GM12878 (cell line): Measurements from ENCODE around the gene XRCC4. TPM values are rescaled to one million over a fixed set of nuclear protein-coding genes. Genes with fewer than 3 reads are reported as not detected.

Experiments
- ATAC-seq: fragments of 200-7000 bp; cut with Tn5 transposase; 3 replicates; pipeline ENCODE4 v1.9.1; 2020; ENCODE audit warnings: mild to moderate bottlenecking, moderate library complexity
- BruUV-seq: library from RNA; stranded (reverse); fragments of 400-500 nt; replicated peaks from 2 replicates; lab custom pipeline; 2021; lab: Mats Ljungman, UMichigan
- CTCF ChIA-PET: fragments of 300-600 bp; sonication (Branson Sonifier 250); formaldehyde crosslinking; extraction: SDS; loops from one replicate; lab custom pipeline; 2021; ENCODE audit warnings: inconsistent platforms; lab: Yijun Ruan, JAX
- POLR2A ChIA-PET: fragments of 350-600 bp; formaldehyde crosslinking; extraction: SDS; loops from one replicate; lab custom pipeline; 2021; ENCODE audit warnings: inconsistent platforms; lab: Charles Lee
- RAD21 ChIA-PET: fragments of 300-600 bp; sonication (Branson Sonifier 250); formaldehyde crosslinking; loops from one replicate; lab custom pipeline; 2023; ENCODE audit warnings: antibody characterized with exemption; ENCODE audit not compliant: unreplicated experiment; lab: Charles Lee
- SMC1A ChIA-PET: fragments of 300-600 bp; sonication (Branson Sonifier 250); formaldehyde crosslinking; loops from one replicate; lab custom pipeline; 2023; ENCODE audit not compliant: unreplicated experiment, uncharacterized antibody; lab: Charles Lee
- DNase-seq: peaks from one replicate; pipeline ENCODE4 v3.0.0-alpha.2; 2011; ENCODE audit warnings: low read depth, low spot score
- FAIRE-seq: peaks from 3 replicates; lab custom pipeline; 2011; peaks lifted over from hg19 to GRCh38; lab: Jason Lieb, UNC
- H2AFZ ChIP-seq: 2 replicates; pipeline ENCODE4 v1.6.0; 2011; ENCODE audit warnings: low read depth, low read length, control low read depth; ENCODE audit not compliant: control insufficient read depth
- H3K27ac ChIP-seq: 2 replicates; pipeline ENCODE4 v1.5.1; 2011; ENCODE audit warnings: control low read depth; ENCODE audit not compliant: control insufficient read depth, insufficient read depth
- H3K27me3 ChIP-seq, 2 experiments: replicated peaks in 1 of 2; 2 replicates each; pipeline versions ENCODE4 v1.6.0 to v1.6.1; 2011; ENCODE audit warnings: low read length in 1 of 2; ENCODE audit not compliant: control insufficient read depth in 2 of 2, insufficient read depth in 2 of 2
- H3K36me3 ChIP-seq, 2 experiments: 2 replicates each; pipeline ENCODE4 v1.5.1; 2011; ENCODE audit warnings: low read length in 1 of 2; ENCODE audit not compliant: control insufficient read depth in 2 of 2, insufficient read depth in 2 of 2
- H3K4me1 ChIP-seq: 2 replicates; pipeline ENCODE4 v1.6.1; 2011; ENCODE audit warnings: mild to moderate bottlenecking, low read length, moderate library complexity, mixed read lengths; ENCODE audit not compliant: control insufficient read depth, insufficient read depth
- H3K4me2 ChIP-seq: 2 replicates; pipeline ENCODE4 v1.6.0; 2011; ENCODE audit warnings: control low read depth; ENCODE audit not compliant: control insufficient read depth, insufficient read depth
- H3K4me3 ChIP-seq: fragments of 200-600 bp; sonication (generic); 2 replicates; pipeline ENCODE4 v1.5.1; 2016
- H3K79me2 ChIP-seq: 2 replicates; pipeline ENCODE4 v1.6.0; 2011; ENCODE audit warnings: low read length; ENCODE audit not compliant: control insufficient read depth, insufficient read depth
- H3K9ac ChIP-seq: 2 replicates; pipeline ENCODE4 v1.8.0; 2011; ENCODE audit warnings: low read length, control low read depth, mixed read lengths; ENCODE audit not compliant: control insufficient read depth, insufficient read depth
- H3K9me3 ChIP-seq: replicated peaks from 3 replicates; pipeline ENCODE4 v1.5.1; 2011; ENCODE audit warnings: mild to moderate bottlenecking, low read length; ENCODE audit not compliant: control insufficient read depth, insufficient read depth
- H4K20me1 ChIP-seq: 2 replicates; pipeline ENCODE4 v1.6.0; 2011; ENCODE audit not compliant: control insufficient read depth, insufficient read depth
- ASH2L ChIP-seq: fragments of 300-600, 200-600 bp; sonication (generic); IDR thresholded peaks from 2 replicates; pipeline ENCODE4 v1.6.1; 2017; ENCODE audit warnings: low read depth, mild to moderate bottlenecking, borderline replicate concordance
- ATF3 ChIP-seq: IDR thresholded peaks from 2 replicates; pipeline ENCODE4 v1.6.1; 2011; ENCODE audit warnings: low read depth, mild to moderate bottlenecking, low read length, moderate library complexity, borderline replicate concordance; ENCODE audit errors: extremely low read depth
- CREM ChIP-seq: IDR thresholded peaks from 2 replicates; pipeline ENCODE4 v1.6.1; 2014; ENCODE audit warnings: antibody characterized with exemption, low read depth
- GABPA ChIP-seq: IDR thresholded peaks from 2 replicates; pipeline ENCODE4 v1.6.1; 2014; ENCODE audit warnings: antibody characterized with exemption, low read depth, mild to moderate bottlenecking, inconsistent platforms
- JUNB ChIP-seq: IDR thresholded peaks from 2 replicates; pipeline ENCODE4 v1.6.1; 2016; ENCODE audit warnings: antibody characterized with exemption, mild to moderate bottlenecking
- MAX ChIP-seq: IDR thresholded peaks from 2 replicates; pipeline ENCODE4 v1.6.1; 2012; ENCODE audit warnings: low read depth, low read length, improper control_type of control experiment
- MTA2 ChIP-seq: fragments of 450-650 bp; IDR thresholded peaks from 2 replicates; pipeline ENCODE4 v1.6.1; 2016; ENCODE audit warnings: low read depth, mild to moderate bottlenecking, moderate library complexity
- PRDM15 ChIP-seq: fragments of 450-650 bp; formaldehyde crosslinking; IDR thresholded peaks from 2 replicates; pipeline ENCODE4 v1.4.0; 2020; ENCODE audit warnings: mild to moderate bottlenecking, moderate library complexity
- SIN3A ChIP-seq: IDR thresholded peaks from 2 replicates; pipeline ENCODE4 v1.6.1; 2012; ENCODE audit warnings: low read depth, low read length, improper control_type of control experiment
- SKIL ChIP-seq: fragments of 450-650 bp; IDR thresholded peaks from 2 replicates; pipeline ENCODE4 v1.6.1; 2017; ENCODE audit warnings: mild to moderate bottlenecking, low read depth, inconsistent platforms; ENCODE audit not compliant: poor library complexity, severe bottlenecking
- SMAD1 ChIP-seq: fragments of 450-650 bp; IDR thresholded peaks from 2 replicates; pipeline ENCODE4 v1.6.1; 2018; ENCODE audit warnings: mild to moderate bottlenecking, low read depth; ENCODE audit not compliant: partially characterized antibody
- SP1 ChIP-seq: IDR thresholded peaks from one replicate; pipeline ENCODE4 v1.6.1; 2011; ENCODE audit warnings: low read depth, low read length
- TCF3 ChIP-seq: IDR thresholded peaks from 2 replicates; pipeline ENCODE4 v1.6.1; 2012; ENCODE audit warnings: low read depth, mild to moderate bottlenecking, low read length, borderline replicate concordance; ENCODE audit not compliant: insufficient read depth
- ZBTB4 ChIP-seq: fragments of 450-650 bp; formaldehyde crosslinking; IDR thresholded peaks from 2 replicates; pipeline ENCODE4 v1.4.0; 2022; ENCODE audit warnings: mild to moderate bottlenecking, moderate library complexity
- ZNF274 ChIP-seq: IDR thresholded peaks from one replicate; pipeline ENCODE4 v1.8.0; 2011; ENCODE audit not compliant: insufficient read length, insufficient read depth
- WGBS: methylation state at CpG from one replicate; pipeline ENCODE4 v1.1.6; 2016; ENCODE audit warnings: low lambda C conversion rate; ENCODE audit not compliant: insufficient replicate concordance, insufficient coverage; ENCODE audit errors: missing lambda C conversion rate; 5-methylcytosine and 5-hydroxymethylcytosine counted together
- in situ Hi-C: fragments of 300-500 bp; cut with MboI; formaldehyde crosslinking; loops from 9 replicates; pipeline ENCODE4 v1.14.3; 2018; ENCODE audit warnings: mixed read lengths
- intact Hi-C: fragments of 100-400 bp; cut with micrococcal nuclease; formaldehyde crosslinking; loops from one replicate; pipeline ENCODE4 v1.14.2; 2022; ENCODE audit not compliant: unreplicated experiment
- polyA plus RNA-seq, 11 experiments: library from polyadenylated mRNA; depleted of rRNA in 4 of 11; unstranded in 6 of 11; stranded (reverse) in 5 of 11; fragments of >200 nt; fragmentation: Nextera tagmentation in 4 of 11; fragmentation: Illumina TruSeq in 1 of 11; extraction: Ambion mirVana in 4 of 11; extraction: Trizol in 1 of 11; gene quantifications; 1 replicate in 1 of 11; 2 replicates in 10 of 11; pipeline versions ENCODE4 v1.2.1 to v1.2.3, GENCODE V29; 2011 to 2016; ENCODE audit warnings: inconsistent platforms in 2 of 11, missing spikeins in 2 of 11, low read depth in 1 of 11
- total RNA-seq, 4 experiments: library from RNA; depleted of rRNA in 3 of 4; stranded (reverse); fragments of >200 nt in 3 of 4; fragmentation: Illumina TruSeq in 1 of 4; extraction: Trizol in 1 of 4; gene quantifications; 2 replicates each; pipeline versions ENCODE4 v1.2.1 to v1.2.3, GENCODE V29; 2013 to 2021

Gene XRCC4
- total and polyA plus RNA-seq, 10 of the 15 experiments (the other 5 are each of a cell fraction or from before 2014, with no cell fraction given), result 12.1 to 53.6 (median 25.8) TPM

GRCh38 chr5:83038924-83039323 lies 38.4 kb upstream of the XRCC4 start:
- DNase-seq, result no peak
- POLR2A ChIA-PET, result interaction anchor here (0.7 kb wide), 1 partner anchor 722 kb away, joined by 4 read pairs; no protein-coding TSS in a partner anchor
- no peaks in the 10 kb centered on the region for H3K4me1 ChIP-seq
- 85% methylated on average over 3 of the region's 3 CpGs for WGBS
- no peak overlapping the region for H2AFZ ChIP-seq
- no peak for ATAC-seq
- no peaks in the 10 kb centered on the region for H3K27me3 ChIP-seq
- SMC1A ChIA-PET, result no interaction called here
- no peak overlapping the region for H3K27ac ChIP-seq
- no peak overlapping the region for H3K4me2 ChIP-seq
- RAD21 ChIA-PET, result interaction anchor here (0.7 kb wide), 1 partner anchor 21 kb away, joined by 3 read pairs; no protein-coding TSS in a partner anchor
- H4K20me1 ChIP-seq, result no peaks in the 10 kb centered on the region
- no peak for FAIRE-seq
- H3K9me3 ChIP-seq, result no peaks in the 10 kb centered on the region
- CTCF ChIA-PET, result interaction anchor here (0.7 kb wide), 1 partner anchor 10 kb away, joined by 3 read pairs; no protein-coding TSS in a partner anchor
- H3K9ac ChIP-seq, result no peak overlapping the region
- no peak overlapping the region for H3K4me3 ChIP-seq
- H3K79me2 ChIP-seq, result no peaks in the 10 kb centered on the region
- H3K36me3 ChIP-seq, result no peaks in the 10 kb centered on the region
- in situ Hi-C loops (no loop called here), intact Hi-C loops (no loop called here)
- no TSS peak for BruUV-seq
- no peak for TF ChIP-seq PRDM15
- TF ChIP-seq ZBTB4 (CRISPR knock-in tag), result no peak
- no peak for TF ChIP-seq MTA2
- no peak for TF ChIP-seq CREM
- no peak for TF ChIP-seq SIN3A
- TF ChIP-seq SP1, result no peak
- TF ChIP-seq ATF3, result no peak
- TF ChIP-seq SMAD1, result no peak
- no peak for TF ChIP-seq JUNB
- no peak for TF ChIP-seq ASH2L
- TF ChIP-seq TCF3, result no peak
- TF ChIP-seq GABPA, result no peak
- TF ChIP-seq MAX, result no peak
- no peak for TF ChIP-seq ZNF274
- TF ChIP-seq SKIL, result no peak
